ENCODE results near the gene FAM13C. TPM values are rescaled to one million over a fixed set of nuclear protein-coding genes. Genes with fewer than 3 reads are reported as not detected.

The FAM13C gene
- total RNA-seq, 1 experiment from 2014 or later = not detected

DNA sequence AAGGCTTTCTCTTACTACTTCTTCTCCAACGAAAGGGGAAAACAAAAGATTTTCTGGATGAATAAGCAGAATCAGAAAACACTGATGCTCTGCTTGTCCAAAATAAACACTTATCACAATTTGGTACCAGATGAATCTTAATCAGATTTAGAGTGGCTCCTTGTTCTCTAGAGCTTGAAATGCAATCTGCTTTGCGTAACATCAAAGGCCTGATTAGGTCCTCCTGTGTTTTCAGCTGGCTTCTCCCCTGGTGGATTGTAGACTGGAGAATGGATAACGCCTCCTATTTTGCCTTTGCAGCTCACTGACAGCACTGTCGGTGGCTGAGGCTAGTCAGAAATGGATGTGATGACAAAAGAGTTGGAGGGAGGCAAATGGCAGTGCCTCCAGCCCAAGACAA, 91.2 kb downstream of the FAM13C start:
- intact Hi-C loops (cut with micrococcal nuclease) = no loop called here
- ChIA-PET CTCF (interaction anchor here (0.6 kb wide), 1 partner anchor 117 kb away, joined by 3 read pairs; no protein-coding TSS in a partner anchor), POLR2A (no interaction called here)
- no peak for DNase-seq (ENCODE audit: unreplicated experiment)
- H3K27me3 Mint-ChIP-seq (ENCODE audit: insufficient read depth, unreplicated experiment) = peaks cover 41% of the 10 kb centered on the region
- no peak for TF ChIP-seq CTCF (IDR thresholded peaks at IDR 0.05; ENCODE audit: unreplicated experiment)
- H3K4me1 Mint-ChIP-seq (ENCODE audit: insufficient read depth, unreplicated experiment) = no peaks in the 10 kb centered on the region
- BruUV-seq (replicated peaks) = no TSS peak
- H3K9me3 Mint-ChIP-seq (ENCODE audit: unreplicated experiment) = no peaks in the 10 kb centered on the region
- H3K4me3 Mint-ChIP-seq (ENCODE audit: unreplicated experiment) = no peak overlapping the region
- H3K27ac Mint-ChIP-seq (ENCODE audit: low read depth, unreplicated experiment) = no peak overlapping the region
- no peaks in the 10 kb centered on the region for H3K36me3 Mint-ChIP-seq (ENCODE audit: insufficient read depth, unreplicated experiment)

DNA sequence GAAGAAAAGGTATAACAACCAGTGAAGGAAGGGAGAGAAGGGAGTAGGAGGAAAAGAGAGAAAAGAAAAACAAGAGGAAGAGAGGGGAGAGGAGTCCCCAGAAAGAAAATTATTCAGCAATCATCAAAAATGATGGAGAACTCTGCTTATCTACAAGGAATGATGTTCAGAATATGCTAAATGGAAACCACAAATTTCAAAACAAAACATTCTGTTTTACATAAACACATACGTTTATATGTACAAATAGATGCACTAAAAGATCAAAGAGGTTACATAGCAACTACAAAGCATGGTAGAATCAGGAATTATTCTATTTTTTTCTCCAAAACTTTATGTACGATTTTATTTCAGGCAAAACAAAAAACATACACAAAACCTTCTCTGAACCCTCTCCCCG, 91.9 kb downstream of the FAM13C start:
- H3K27me3 Mint-ChIP-seq (ENCODE audit: insufficient read depth, unreplicated experiment) = peaks cover 36% of the 10 kb centered on the region
- no peak for TF ChIP-seq CTCF (IDR thresholded peaks at IDR 0.05; ENCODE audit: unreplicated experiment)
- intact Hi-C loops (cut with micrococcal nuclease) = no loop called here
- no peaks in the 10 kb centered on the region for H3K9me3 Mint-ChIP-seq (ENCODE audit: unreplicated experiment)
- CTCF ChIA-PET = no interaction called here
- no peak for DNase-seq (ENCODE audit: unreplicated experiment)
- BruUV-seq (replicated peaks) = no TSS peak
- H3K36me3 Mint-ChIP-seq (ENCODE audit: insufficient read depth, unreplicated experiment) = no peaks in the 10 kb centered on the region
- H3K27ac Mint-ChIP-seq (ENCODE audit: low read depth, unreplicated experiment) = no peak overlapping the region
- H3K4me3 Mint-ChIP-seq (ENCODE audit: unreplicated experiment) = no peak overlapping the region
- H3K4me1 Mint-ChIP-seq (ENCODE audit: insufficient read depth, unreplicated experiment) = no peaks in the 10 kb centered on the region
- POLR2A ChIA-PET = no interaction called here

DNA sequence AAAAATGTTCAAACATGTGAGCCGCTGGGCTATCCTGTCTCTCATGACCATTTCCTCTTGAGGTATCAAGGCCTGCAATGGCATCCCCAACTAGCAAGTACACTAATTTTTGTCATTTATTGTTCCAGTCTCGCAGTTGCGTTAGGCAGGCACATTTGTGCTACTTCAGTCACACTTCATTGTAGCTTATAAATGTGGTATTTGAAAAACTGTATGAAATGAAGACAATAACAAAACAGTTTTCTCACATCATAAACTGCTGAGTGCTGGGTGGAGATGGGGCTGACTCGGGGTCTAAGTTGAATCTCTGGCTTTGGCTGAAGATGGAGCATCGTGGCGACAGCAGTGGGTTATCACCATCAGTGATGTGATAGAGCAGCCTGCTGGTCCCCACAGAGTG, 92.7 kb downstream of the FAM13C start:
- intact Hi-C loops (cut with micrococcal nuclease) = no loop called here
- no peak for TF ChIP-seq CTCF (IDR thresholded peaks at IDR 0.05; ENCODE audit: unreplicated experiment)
- no peaks in the 10 kb centered on the region for H3K36me3 Mint-ChIP-seq (ENCODE audit: insufficient read depth, unreplicated experiment)
- no peaks in the 10 kb centered on the region for H3K9me3 Mint-ChIP-seq (ENCODE audit: unreplicated experiment)
- POLR2A ChIA-PET = no interaction called here
- no peak overlapping the region for H3K4me3 Mint-ChIP-seq (ENCODE audit: unreplicated experiment)
- DNase-seq (ENCODE audit: unreplicated experiment) = no peak
- no peak overlapping the region for H3K27ac Mint-ChIP-seq (ENCODE audit: low read depth, unreplicated experiment)
- H3K27me3 Mint-ChIP-seq (ENCODE audit: insufficient read depth, unreplicated experiment) = peaks cover 36% of the 10 kb centered on the region
- H3K4me1 Mint-ChIP-seq (ENCODE audit: insufficient read depth, unreplicated experiment) = no peaks in the 10 kb centered on the region
- CTCF ChIA-PET = no interaction called here
- no TSS peak for BruUV-seq (replicated peaks)

DNA sequence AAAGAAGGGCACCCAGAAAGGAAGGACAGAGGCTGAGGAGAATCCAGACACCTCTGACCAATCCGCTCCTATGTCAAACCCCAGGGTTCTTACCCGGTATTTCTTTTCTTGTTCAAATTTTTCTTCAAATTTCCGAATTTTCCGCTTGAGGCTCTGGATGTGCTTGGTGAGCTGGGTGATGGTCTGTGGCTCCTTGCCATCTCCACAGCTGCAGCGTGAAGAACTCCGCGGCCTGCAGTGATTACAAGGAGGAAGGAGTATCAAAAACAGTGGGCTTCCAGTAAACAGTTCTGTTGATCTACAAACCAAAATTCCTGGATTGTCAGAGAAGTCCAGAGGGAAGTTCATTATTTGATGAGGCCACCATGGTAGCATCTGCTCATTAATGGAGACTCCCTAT, 93.9 kb downstream of the FAM13C start:
- ChIA-PET CTCF (no interaction called here), POLR2A (no interaction called here)
- peaks cover 36% of the 10 kb centered on the region for H3K27me3 Mint-ChIP-seq (ENCODE audit: insufficient read depth, unreplicated experiment)
- no peak overlapping the region for H3K4me3 Mint-ChIP-seq (ENCODE audit: unreplicated experiment)
- no peaks in the 10 kb centered on the region for H3K4me1 Mint-ChIP-seq (ENCODE audit: insufficient read depth, unreplicated experiment)
- DNase-seq (ENCODE audit: unreplicated experiment) = no peak
- no peak for TF ChIP-seq CTCF (IDR thresholded peaks at IDR 0.05; ENCODE audit: unreplicated experiment)
- BruUV-seq (replicated peaks) = no TSS peak
- H3K36me3 Mint-ChIP-seq (ENCODE audit: insufficient read depth, unreplicated experiment) = no peaks in the 10 kb centered on the region
- H3K27ac Mint-ChIP-seq (ENCODE audit: low read depth, unreplicated experiment) = no peak overlapping the region
- intact Hi-C loops (cut with micrococcal nuclease) = no loop called here
- no peaks in the 10 kb centered on the region for H3K9me3 Mint-ChIP-seq (ENCODE audit: unreplicated experiment)
